HG03196 (cell line): ENCODE data around the gene ZNF778.

ENCODE experiments used
- ATAC-seq: cut with Tn5 transposase; IDR thresholded peaks from one replicate; pipeline ENCODE4 v1.9.1; 2021; ENCODE audit not compliant: unreplicated experiment

The ZNF778 gene

DNA sequence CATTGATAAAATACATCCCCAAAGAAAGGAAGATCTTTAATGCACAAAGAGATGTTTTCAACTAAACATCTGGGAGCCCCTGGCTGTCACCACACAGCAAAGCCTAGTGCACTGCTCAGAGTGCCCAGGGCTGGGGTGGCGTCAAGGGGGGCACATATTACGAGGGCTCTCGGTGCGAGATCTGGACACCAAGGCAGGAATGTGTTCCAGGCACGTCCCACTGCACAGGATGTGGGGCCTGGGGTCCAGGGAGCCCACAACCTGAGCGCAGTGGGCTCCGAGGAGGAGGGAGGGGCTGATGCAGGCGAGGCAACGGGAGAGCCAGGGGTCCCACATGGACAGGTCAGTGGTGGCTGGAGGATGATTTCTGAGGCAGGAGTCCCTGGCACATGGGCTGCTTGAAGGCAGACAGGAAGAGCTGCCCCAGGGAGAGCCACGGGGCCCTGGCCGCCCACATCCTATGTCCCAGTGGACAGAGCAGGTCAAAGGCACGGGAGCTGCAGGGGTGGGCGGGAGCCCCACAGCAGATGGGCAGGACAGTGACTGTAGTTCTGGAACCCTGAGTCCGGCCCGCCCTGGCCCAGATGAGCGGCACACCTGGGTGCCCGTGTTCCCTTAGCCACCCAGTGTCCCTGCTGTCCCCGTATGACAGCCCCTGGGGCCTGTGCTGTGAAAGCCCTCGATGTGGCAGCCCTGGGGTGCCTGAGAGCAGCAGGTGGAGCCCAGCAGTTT, 56.4 kb downstream of the ZNF778 start:
- ATAC-seq, result no peak

DNA sequence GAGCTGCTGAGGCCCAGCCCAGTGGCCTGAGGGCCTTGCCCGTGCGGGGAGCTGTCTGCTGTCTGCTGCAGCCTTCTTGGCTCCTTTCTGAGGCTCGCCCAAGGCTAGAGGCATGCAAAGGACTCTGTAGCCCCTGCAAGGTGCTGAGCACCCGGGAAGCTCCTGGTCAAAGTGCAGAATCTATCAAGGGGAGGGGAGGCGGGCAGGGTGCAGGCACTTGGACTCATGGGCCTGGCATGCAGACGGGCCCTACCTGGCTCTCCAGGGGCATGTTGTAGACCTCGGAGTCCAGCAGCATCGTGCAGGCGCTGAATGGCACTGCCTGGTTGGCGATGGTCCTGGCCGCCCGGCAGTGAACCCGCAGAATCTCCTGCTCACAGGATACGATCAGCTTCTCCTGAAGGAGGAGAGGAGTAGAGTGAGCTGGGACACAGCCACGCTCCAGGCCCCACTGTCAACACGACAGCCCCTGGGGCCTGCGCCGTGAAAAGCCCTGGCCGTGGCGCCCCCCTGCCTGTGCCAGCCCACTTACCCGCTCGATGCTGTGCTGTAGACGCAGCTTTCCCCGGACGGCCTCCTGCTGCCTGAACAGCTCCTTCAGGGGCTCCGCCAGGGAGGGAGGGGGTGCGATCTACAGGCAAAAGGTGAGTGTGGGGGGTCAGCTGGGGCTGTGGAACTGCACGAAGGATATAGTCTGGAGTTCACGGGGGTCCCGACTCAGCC, 57.2 kb downstream of the ZNF778 start:
- no peak for ATAC-seq

DNA sequence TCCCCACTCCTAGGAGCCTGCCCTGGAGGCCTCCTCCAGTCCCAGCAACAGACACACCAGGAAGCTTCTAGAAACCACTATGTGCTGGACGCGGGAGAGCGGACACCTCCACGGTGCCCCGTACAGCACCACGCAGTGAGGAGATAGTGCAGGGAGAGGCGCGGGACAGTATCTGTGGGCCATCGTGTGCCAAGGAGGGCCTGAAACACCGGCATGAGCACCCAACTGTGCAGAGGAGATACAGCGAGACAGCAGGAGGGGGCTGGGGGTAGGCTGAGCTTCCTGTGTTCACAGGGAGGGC, 57.7 kb downstream of the ZNF778 start:
- no peak for ATAC-seq

DNA sequence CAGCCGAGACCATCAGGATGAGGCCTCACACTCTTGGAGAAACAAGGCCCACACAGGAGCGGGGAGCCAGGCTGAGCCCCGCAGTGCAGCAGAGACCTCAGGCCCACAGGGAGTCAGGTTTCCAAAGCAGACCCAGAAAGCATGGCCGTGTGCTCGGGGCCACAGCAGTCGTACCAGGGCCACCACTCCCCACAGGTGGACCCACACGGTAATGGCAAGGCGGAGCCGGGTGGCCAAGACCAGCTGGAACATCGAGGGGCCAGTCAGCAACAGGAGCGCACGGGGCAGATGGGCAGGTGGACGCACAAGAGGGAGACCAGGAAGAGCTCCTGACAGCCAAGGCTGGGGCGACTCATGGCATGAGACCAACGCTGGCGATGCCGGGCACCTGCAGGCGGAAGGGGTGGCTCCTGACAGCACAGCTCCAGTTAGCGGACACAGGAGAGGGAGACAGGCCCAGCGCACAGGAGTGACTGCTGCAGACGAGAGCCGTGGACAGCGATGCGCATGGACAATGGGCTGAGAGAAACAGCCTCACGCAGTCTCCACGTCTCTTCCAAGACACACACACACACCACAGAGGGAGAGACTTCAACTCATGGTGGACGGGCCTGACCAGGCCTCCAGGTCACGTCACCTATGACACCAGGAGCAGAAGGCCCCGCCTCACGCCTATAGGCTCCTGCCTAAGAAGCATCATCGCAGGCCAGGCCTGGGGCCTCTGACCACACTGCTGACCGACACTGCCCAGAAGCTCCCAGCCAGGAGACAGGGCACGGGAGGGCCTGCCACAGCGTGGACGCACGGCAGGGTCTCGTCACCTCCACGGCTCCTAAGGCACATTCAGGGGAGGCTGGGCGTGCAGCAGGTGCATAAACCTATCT, 58.6 kb downstream of the ZNF778 start:
- no peak for ATAC-seq

DNA sequence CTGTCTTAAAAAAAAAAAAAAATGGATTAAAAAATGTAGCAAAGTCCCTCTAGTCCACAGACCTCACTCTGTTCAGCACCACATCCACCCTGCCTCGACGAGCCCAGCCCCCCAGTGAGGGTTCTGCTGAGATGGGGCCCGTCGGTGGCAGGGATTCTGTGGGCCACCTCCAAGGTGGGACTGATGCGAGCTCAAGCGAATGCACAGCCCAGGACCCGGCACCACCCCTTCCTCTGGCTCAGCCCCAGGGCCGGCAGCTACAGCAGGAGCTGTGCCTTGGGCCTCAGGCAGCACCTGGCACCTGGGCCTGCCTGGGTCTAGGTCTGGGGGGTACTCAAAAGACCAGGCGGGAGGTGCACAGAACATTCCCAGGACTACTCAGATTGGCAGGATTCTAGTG, 59.5 kb downstream of the ZNF778 start:
- ATAC-seq, result no peak

DNA sequence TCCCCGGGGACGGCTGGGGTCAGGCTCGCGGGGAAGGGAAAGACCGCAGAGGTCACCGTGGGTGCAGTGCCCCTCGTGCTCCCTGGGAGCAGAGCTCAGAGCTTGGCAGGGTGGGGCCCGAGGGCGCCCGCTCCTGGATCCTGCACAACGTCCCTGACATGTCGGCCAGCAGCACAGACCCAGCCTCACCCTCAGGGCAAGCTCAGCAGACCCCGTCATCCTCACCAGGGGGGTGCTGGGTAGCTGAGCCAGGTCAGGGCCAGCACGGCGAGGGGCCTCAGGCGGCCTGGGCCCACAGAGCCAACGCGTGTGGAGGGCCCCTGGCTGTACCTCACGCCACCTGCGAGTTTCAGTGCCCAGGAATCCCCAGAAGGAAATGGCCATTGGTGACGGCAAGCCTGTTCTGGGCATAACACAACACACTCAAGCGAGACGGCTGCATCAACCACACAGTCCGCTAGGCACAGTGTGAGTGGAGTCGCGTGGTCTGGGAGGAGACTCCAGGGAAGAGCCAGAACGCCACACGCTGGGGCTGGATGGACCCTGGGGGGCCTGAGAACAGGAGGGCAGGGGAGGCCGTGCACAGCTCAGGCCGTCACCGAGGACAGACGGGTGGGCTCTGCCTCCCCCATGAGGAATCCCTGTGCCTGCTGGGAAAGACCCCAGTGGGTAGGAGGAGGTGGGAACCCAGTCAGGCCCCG, 60.3 kb downstream of the ZNF778 start:
- ATAC-seq, result no peak

DNA sequence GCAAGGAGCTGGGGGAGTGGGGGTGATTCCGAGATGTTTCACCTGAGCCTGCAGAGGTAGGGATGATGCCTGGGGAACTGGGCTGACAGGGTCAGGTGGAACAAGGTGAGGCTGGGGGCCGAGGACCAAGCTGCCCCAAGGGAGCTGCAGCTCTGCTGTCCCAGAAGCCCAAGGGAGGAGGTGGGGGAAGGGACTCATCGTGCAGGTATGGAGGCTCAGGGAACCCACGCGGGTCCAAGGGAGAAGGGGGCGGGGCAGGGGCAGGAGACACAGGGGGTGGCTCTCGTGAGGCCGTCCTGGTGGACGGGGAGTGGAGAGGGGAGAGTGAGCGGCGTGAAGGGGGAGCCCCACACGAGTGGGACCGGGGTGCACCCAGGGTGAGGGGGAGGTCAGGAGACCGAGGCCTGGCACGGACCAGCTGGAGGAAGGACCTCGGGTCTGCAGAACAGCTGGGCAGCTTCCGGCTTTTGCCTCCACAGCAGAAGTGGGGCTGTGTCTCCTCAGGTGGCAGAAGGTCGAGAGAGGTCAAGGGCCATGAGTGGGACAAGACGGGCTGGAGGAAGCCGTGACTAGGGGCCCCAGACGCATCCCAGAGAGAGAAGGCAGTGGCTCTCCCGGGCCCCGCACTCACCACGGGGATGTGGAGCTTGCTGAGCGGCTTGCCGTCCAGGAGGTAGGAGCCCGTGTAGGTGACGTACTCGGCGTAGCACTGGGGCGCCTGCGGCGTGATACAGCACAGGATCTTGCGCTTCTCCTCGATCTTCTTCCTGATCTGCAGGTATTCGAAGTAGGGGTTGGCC, 61.1 kb downstream of the ZNF778 start:
- ATAC-seq, result no peak

DNA sequence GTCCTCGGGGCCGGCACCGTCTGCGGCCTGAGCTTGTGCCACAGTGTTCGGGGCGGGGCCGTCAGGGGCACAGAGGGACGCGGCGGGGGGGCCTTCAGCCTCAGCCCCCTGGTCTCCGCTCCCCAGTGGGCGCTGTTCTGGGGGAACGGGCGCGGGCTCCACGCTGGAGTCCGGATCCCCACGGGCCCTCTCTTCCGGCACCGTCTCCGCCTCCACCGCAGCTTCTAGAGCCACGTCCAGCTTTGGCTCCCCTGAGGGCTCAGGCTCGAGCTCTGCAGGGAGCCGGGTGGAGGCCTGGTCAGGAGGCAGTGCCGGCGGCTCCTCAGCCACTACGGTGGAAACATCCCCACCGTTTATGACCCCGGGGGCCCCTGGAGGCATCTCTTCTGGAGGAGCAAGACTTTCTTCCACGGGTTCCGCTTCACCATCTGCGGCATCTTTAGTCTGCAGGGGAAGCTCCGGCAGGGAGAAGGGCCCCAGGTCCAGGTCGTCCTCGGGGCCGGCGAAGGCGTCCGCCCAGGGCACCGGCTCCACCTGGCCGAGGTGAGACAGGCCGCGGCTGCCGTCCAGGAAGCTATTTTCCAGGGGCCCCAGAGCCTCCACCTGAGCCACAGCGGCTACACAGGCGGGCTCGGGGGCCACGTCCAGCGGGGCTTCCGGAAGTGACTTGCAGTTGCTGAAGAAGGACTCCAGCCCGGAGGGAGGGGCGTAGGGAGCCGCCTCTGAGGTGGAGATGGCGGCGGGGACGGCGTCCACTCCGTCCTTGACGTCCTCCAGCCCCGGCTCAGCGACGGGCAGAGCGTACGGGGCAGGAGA, 62.4 kb downstream of the ZNF778 start:
- no peak for ATAC-seq

DNA sequence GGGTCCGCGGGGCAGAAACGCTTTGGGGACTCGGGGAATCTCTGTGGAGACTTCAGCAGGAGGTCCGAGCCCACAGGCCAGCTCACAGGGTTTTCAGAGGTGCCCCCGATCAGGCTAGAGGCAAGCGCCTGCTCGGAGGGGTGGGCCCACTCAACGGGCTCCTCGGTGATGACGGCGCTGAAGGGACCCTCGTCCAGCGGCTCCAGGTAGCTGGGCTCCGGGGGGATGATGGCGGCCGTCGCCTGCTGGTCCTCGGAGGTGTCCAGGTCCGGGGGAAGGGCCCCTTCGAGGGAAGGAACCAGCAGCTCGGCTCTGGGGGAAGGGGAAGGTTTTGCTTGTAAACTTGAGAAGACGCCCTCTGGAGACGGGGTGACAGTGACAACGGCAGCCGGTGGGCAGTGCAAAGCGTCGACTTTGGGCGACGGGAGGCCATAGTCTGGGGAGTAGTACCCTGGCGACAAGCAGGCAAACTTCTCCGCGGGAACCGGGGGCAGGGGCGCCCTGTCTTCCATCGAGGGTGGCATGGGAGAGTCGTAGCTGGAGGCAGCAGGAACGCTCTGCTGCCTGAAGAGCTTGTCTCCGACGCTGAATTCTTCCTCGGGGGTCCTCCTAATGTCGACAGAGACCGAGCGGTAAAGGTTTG, 63.2 kb downstream of the ZNF778 start:
- ATAC-seq, result no peak

DNA sequence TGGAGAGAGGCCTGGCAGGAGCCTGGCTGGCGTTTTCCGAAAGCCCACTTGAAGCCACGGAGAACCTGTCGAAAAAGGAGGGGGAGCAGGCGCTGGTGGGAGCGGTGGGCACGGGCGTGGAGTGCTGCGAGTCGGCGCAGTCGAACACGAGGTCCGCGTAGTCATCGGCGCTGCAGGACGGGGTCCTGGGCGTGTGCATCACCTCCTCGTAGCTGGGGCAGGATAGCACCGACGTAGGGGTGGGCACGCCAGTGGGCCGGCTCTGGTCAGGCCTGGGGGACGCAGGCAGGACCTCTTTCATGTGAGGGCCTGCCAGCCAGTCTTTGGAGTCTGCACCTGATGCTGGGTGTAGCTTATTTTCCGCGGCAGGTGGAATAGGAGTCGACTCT, 63.7 kb downstream of the ZNF778 start:
- ATAC-seq, result no peak

DNA sequence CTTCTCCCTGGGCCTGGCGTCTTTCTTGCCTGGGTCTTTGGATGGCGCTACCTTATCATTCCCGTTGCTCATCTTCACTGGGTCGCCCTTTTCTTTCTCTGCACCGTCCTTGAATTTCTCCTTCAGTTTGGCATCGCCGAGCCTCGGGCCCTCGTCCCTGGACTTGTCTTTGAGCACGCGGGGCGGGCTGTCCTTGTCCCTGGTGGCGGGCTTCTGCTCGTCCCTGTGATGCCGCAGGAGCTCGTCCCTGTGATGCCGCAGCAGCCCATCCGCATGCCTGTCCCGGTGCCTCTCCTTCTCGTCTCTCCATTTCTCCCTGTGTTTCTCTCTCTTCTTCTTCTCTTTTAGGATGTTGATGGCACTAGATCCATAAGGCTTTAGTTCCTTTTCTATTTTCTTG, 64.3 kb downstream of the ZNF778 start:
- ATAC-seq, result no peak

DNA sequence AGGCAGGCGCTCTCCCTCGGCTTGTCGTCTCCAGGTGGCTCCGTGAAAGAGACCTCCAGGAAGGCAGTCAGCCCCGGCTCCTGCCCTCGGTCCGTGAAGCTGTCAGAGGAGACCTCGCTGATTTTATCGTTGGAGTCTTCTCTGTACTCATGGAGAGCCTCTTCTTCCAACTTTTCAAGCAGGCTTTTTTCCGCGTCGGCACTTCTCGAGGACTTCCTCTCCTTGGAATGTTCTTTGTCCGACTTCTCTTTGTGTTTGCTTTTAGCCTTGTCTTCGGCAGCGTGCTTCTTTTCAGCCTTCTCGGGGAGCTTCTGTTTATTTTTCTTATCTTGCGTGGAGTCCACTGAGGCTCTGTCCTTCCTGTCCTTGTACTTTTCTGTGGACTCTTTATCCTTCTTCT, 65.0 kb downstream of the ZNF778 start:
- ATAC-seq, result no peak

DNA sequence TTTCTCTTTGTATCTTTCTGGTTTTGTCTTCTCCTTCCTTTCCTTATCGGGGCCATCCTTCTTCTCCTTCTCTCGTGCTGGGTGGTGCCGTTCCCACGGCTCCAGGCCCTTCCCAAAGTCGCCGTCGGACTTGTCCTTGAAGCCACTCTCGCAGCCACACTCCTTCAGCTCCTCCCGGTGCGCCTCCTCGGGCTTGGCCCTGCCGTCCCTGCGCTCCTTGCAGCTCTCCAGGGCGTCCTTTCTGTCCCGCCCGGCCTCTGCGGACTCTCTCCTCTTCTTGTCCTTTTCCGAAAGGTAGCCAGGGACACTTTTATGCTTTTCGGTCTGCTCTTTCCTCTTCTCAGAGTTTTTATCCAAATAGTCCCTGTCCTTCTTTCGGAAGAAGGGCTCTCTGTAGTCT, 65.9 kb downstream of the ZNF778 start:
- no peak for ATAC-seq

DNA sequence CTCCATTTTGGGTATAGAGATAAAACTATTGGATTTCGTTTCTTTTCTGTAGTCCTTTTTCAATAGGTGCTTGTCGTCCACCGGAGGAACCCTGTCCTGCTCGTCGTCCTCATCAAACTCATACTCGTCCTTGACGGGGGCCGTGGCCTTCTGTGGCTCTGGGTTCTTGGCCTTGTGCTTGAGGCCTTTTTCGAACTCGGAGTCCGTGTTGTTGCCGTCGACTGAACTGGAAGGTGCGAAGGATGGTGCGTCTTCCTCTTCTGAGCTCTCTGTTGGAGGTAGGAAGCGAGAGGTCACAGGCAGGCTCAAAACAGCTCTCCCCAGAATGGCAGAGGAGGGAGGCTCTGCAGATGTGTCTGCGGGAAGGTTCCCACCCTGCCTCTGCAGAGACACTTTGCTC, 67.9 kb downstream of the ZNF778 start:
- no peak for ATAC-seq

DNA sequence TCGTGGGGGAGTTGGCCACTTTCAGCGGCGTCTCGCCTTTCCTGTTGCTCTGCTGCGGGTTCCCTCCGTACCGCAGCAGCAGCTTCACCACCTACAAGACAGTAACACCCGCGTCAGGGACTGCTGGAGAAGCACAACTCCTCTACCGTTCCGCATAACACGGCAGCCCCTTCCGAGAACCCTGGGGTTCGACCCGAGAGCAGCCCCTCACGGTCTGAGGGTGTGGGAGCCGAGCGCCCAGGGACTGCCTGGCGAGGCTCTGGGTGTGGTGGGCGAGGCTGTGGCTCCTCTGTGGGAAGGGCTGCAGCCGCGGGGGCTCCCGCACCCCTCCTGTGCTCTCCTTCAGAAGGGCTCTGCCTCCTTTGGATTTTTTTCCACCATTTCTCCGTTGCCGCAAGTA, 68.6 kb downstream of the ZNF778 start:
- ATAC-seq, result no peak
